Activated naive CD8-positive, alpha-beta T cell (primary cell): ENCODE data around the gene MYH11.

Experiments
- H3K27ac Mint-ChIP-seq: one replicate; pipeline ENCODE4 v1.8.0; 2021; ENCODE audit warnings: mixed read lengths
- H3K27me3 Mint-ChIP-seq: one replicate; pipeline ENCODE4 v1.8.0; 2021; ENCODE audit warnings: mixed read lengths
- H3K36me3 Mint-ChIP-seq: one replicate; pipeline ENCODE4 v1.8.0; 2021; ENCODE audit warnings: mixed read lengths
- H3K4me1 Mint-ChIP-seq: one replicate; pipeline ENCODE4 v1.8.0; 2021; ENCODE audit warnings: low read depth, mixed read lengths
- H3K4me3 Mint-ChIP-seq: one replicate; pipeline ENCODE4 v1.8.0; 2021; ENCODE audit warnings: mild to moderate bottlenecking, mixed read lengths
- H3K9me3 Mint-ChIP-seq: one replicate; pipeline ENCODE4 v1.8.0; 2021; ENCODE audit warnings: low read depth, mixed read lengths

Gene MYH11

DNA sequence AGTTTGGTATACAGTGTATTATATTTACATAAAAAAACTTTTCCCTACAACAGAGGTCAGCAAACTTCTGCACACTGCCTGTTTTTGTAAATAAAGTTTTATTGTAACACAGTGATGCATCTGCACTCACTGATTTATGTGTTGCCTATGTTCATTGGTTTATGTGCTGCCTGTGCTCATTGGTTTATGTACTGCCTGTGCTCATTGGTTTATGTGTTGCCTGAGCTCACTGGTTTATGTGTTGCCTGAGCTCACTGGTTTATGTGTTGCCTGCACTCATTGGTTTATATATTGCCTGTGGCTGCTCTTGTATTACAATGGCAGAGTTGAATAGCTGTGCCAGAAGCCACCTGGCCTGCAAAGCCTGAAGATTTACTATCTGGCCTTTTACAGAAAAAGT lies 81.6 kb downstream of the MYH11 start:
- Mint-ChIP-seq H3K4me1 (no peaks in the 10 kb centered on the region), H3K27me3 (peaks cover 4% of the 10 kb centered on the region), H3K27ac (no peak overlapping the region), H3K4me3 (no peak overlapping the region), H3K9me3 (no peaks in the 10 kb centered on the region), H3K36me3 (no peaks in the 10 kb centered on the region)

DNA sequence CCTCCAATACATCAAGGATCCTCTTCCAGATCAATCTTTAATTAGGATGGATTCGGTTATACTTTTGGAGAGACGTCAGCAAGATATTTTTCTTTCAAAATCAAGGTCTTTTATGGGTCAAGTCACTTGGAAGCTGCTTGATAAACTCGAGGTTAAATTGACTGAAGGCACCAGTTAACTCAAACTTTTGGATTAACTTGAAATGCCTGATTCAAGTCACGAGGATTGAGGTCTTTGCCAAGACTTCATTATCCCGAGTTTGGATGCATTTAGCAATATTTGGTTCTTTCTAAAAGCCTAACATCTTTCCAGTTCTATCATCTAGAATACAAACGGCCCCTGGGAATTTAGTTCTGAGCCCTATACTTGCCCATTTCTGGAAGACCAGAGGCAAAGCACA lies 82.9 kb downstream of the MYH11 start:
- Mint-ChIP-seq H3K4me3 (no peak overlapping the region), H3K9me3 (no peaks in the 10 kb centered on the region), H3K4me1 (no peaks in the 10 kb centered on the region), H3K36me3 (no peaks in the 10 kb centered on the region), H3K27ac (no peak overlapping the region), H3K27me3 (peaks cover 4% of the 10 kb centered on the region)

DNA sequence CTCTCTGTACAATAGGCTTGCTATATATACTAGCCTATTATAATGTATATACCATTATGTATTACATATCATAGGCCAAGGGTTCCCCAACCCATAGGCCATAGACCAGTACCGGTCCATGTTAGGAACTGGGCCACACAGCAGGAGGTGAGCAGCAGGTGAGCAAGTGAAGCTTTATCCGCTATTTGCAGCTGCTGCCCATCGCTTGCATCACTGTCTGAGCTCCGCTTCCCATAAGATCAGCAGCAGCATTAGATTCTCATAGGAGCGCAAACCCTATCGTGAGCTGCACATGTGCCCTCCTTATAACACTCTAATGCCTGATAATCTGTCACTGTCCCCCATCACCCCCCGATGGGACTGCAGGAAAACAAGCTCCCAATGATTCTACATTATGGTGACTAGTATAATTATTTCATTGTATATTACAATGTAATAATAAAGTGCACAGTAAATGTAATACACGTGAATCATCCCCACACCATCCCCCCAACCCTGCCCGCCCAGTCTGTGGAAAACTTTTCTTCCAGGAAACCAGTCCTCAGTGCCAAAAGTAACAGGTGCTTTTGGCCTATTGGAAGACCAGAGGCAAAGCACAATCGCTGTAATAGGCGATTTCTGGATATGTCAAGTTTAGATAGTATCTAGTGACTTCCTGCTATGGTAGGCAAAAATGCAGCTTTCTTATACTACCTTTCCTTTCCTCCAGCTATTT lies 84.1 kb downstream of the MYH11 start:
- peaks cover 2% of the 10 kb centered on the region for H3K27me3 Mint-ChIP-seq
- H3K4me3 Mint-ChIP-seq: no peak overlapping the region
- no peak overlapping the region for H3K27ac Mint-ChIP-seq
- H3K4me1 Mint-ChIP-seq: no peaks in the 10 kb centered on the region
- H3K36me3 Mint-ChIP-seq: no peaks in the 10 kb centered on the region
- H3K9me3 Mint-ChIP-seq: no peaks in the 10 kb centered on the region

DNA sequence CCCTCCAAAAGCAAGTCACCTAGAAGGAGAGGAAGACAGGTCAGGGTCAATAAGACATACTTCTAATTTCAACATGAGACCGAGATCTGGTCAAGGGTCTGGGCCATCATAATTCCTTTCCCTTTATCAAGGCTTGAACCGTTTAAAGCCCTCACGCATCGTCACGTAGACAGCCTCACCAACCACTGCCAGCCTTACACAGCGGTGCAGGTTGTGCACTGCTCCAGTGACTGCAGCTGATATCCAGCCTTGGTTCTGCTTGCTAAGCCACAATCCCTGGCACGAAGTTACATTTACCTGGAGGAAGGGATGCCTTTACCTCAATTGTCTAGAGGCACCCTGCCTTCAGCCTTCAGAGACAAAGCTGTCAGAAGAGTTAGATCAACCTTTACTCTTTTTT lies 85.1 kb downstream of the MYH11 start:
- H3K4me1 Mint-ChIP-seq: no peaks in the 10 kb centered on the region
- H3K4me3 Mint-ChIP-seq: no peak overlapping the region
- H3K9me3 Mint-ChIP-seq: no peaks in the 10 kb centered on the region
- H3K36me3 Mint-ChIP-seq: no peaks in the 10 kb centered on the region
- H3K27ac Mint-ChIP-seq: no peak overlapping the region
- H3K27me3 Mint-ChIP-seq: peaks cover 2% of the 10 kb centered on the region

DNA sequence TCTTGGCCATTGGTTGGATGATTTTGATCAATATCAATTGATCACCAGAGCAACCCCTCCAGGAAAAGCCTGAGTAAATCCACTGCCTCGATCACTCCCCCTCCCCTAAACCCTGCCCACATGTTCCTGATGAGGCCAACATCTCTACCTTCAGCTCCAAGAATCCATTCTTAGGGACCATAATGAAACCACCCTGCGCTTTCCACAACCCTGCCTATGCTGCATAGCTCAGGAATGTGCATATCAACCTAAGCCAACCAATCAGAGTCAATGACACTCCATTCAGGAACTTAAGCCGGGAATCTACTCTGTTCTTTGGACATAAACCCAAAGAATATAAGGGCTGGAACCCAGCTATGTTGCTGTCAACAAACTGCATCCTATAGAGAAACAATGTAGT lies 86.3 kb downstream of the MYH11 start:
- Mint-ChIP-seq H3K9me3 (no peaks in the 10 kb centered on the region), H3K36me3 (no peaks in the 10 kb centered on the region), H3K27me3 (peaks cover 2% of the 10 kb centered on the region), H3K4me3 (no peak overlapping the region), H3K4me1 (no peaks in the 10 kb centered on the region), H3K27ac (no peak overlapping the region)

- H3K4me1 Mint-ChIP-seq: no peaks in the 10 kb centered on the region
- no peak overlapping the region for H3K4me3 Mint-ChIP-seq
- H3K36me3 Mint-ChIP-seq: no peaks in the 10 kb centered on the region
- H3K27me3 Mint-ChIP-seq: peaks cover 2% of the 10 kb centered on the region
- no peaks in the 10 kb centered on the region for H3K9me3 Mint-ChIP-seq
- H3K27ac Mint-ChIP-seq: no peak overlapping the region
Measured at GRCh38 chr16:15770107-15770506, 86.7 kb downstream of the MYH11 start.

DNA sequence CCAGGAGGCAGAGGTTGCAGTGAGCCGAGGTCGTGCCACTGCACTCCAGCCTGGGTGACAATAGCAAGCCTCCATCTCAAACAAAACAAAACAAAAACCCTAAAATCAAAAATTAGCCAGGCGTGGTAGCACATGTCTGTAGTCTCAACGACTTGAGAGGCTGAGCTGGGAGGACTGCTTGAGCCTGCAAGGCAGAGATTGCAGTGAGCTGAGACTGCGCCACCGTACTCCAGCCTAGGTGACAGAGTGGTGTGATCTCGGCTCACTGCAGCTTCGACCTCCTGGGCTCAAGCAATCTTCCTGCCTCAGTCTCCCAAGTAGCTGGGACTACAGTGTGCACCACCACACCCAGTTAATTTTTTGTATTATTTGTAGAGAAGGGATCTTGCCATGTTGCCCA lies 87.6 kb downstream of the MYH11 start:
- Mint-ChIP-seq H3K27ac (no peak overlapping the region), H3K4me3 (no peak overlapping the region), H3K36me3 (no peaks in the 10 kb centered on the region), H3K27me3 (peaks cover 2% of the 10 kb centered on the region), H3K9me3 (no peaks in the 10 kb centered on the region), H3K4me1 (no peaks in the 10 kb centered on the region)

DNA sequence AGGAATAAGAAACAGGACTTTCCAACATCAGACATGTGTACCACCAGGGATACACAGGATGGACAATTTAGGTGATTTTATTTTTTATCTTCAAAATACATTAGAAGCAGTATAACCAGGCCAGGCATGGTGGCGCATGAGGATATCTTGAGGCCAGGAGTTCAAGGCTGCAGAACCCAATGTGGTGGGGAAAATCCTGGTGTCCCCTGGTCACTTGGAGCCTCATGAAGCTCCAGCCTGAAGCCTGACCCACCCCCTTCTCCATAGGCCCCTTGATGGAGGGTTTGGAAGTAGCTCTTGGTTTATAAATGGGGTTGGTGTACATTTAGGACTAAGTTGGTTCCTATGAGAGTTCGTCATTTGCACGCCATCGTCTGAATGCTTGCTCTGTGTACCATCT lies 88.6 kb downstream of the MYH11 start:
- H3K4me3 Mint-ChIP-seq: no peak overlapping the region
- H3K4me1 Mint-ChIP-seq: no peaks in the 10 kb centered on the region
- H3K36me3 Mint-ChIP-seq: no peaks in the 10 kb centered on the region

GRCh38 chr16:15766918-15767317 lies 89.9 kb downstream of the MYH11 start:
- H3K27ac Mint-ChIP-seq: no peak overlapping the region
- H3K36me3 Mint-ChIP-seq: no peaks in the 10 kb centered on the region
- H3K4me3 Mint-ChIP-seq: no peak overlapping the region
- no peaks in the 10 kb centered on the region for H3K4me1 Mint-ChIP-seq
- H3K9me3 Mint-ChIP-seq: no peaks in the 10 kb centered on the region
- peaks cover 6% of the 10 kb centered on the region for H3K27me3 Mint-ChIP-seq

More for the DNA sequence above, 88.6 kb downstream of the MYH11 start:
- H3K9me3 Mint-ChIP-seq: no peaks in the 10 kb centered on the region
- no peak overlapping the region for H3K27ac Mint-ChIP-seq
- H3K27me3 Mint-ChIP-seq: peaks cover 6% of the 10 kb centered on the region

- Mint-ChIP-seq H3K36me3 (no peaks in the 10 kb centered on the region), H3K4me1 (no peaks in the 10 kb centered on the region), H3K4me3 (no peak overlapping the region), H3K27ac (no peak overlapping the region), H3K9me3 (no peaks in the 10 kb centered on the region), H3K27me3 (peaks cover 6% of the 10 kb centered on the region)
Measured at GRCh38 chr16:15765880-15766279, 90.9 kb downstream of the MYH11 start.

- H3K4me3 Mint-ChIP-seq: no peak overlapping the region
- H3K27ac Mint-ChIP-seq: no peak overlapping the region
- no peaks in the 10 kb centered on the region for H3K9me3 Mint-ChIP-seq
- peaks cover 7% of the 10 kb centered on the region for H3K27me3 Mint-ChIP-seq
- H3K36me3 Mint-ChIP-seq: no peaks in the 10 kb centered on the region
- no peaks in the 10 kb centered on the region for H3K4me1 Mint-ChIP-seq
Measured at GRCh38 chr16:15765116-15765515, 91.7 kb downstream of the MYH11 start.

DNA sequence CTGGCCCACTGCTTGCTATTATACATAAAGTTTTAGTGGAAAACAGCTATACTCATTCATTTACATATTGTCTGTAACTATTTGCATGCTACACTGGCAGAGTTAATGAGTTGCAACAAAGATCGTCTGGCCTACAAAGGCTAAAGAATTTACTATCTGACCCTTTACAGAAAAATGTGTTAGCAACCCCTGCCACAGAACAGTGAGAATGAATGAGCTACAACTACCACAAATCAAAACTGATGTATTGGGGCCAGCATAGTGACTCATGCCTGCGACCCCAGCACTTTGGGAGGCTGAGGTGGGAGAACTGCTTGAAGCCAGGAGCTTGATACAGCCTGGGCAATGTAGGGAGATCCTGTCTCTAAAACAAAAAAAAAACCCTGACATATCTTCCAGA lies 92.7 kb downstream of the MYH11 start:
- Mint-ChIP-seq H3K27ac (no peak overlapping the region), H3K36me3 (no peaks in the 10 kb centered on the region), H3K9me3 (no peaks in the 10 kb centered on the region), H3K4me1 (no peaks in the 10 kb centered on the region), H3K4me3 (no peak overlapping the region), H3K27me3 (peaks cover 8% of the 10 kb centered on the region)

GRCh38 chr16:15760129-15760528 lies 96.7 kb downstream of the MYH11 start:
- no peak overlapping the region for H3K4me3 Mint-ChIP-seq
- H3K9me3 Mint-ChIP-seq: no peaks in the 10 kb centered on the region
- no peak overlapping the region for H3K27ac Mint-ChIP-seq
- peaks cover 8% of the 10 kb centered on the region for H3K27me3 Mint-ChIP-seq
- H3K36me3 Mint-ChIP-seq: no peaks in the 10 kb centered on the region
- H3K4me1 Mint-ChIP-seq: peaks cover 5% of the 10 kb centered on the region

GRCh38 chr16:15759070-15759469 lies 97.8 kb downstream of the MYH11 start:
- Mint-ChIP-seq H3K36me3 (no peaks in the 10 kb centered on the region), H3K4me3 (no peak overlapping the region), H3K9me3 (no peaks in the 10 kb centered on the region), H3K4me1 (peaks cover 5% of the 10 kb centered on the region), H3K27me3 (peaks cover 4% of the 10 kb centered on the region), H3K27ac (no peak overlapping the region)

DNA sequence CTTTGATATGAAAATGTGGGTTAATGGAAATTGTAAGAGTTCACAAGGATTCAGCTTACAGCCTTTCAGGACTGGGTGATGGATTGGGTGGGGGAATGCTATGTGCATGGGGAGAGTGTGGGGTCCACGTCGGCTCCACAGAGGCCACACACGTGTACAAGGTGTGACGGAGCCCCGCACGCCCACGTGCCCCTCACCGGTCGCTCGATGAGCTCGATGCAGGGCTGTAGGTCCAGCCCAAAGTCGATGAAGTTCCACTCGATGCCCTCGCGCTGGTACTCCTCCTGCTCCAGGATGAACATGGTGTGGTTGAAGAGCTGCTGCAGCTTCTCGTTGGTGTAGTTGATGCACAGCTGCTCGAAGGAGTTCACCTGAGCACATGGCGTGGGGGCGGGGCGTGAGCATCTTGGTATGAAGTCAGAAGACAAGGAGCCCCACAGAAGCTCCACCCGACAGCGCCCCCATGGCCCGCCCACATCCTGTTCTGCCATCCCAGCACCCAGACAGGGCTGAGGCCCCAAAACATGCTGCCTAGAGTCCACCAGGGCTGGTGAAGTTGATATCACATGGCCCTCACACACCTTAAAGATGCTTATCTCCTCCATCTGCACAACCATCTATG lies 99.1 kb downstream of the MYH11 start:
- peaks cover 2% of the 10 kb centered on the region for H3K27me3 Mint-ChIP-seq
- peaks cover 5% of the 10 kb centered on the region for H3K4me1 Mint-ChIP-seq
- no peaks in the 10 kb centered on the region for H3K36me3 Mint-ChIP-seq
- no peak overlapping the region for H3K27ac Mint-ChIP-seq
- no peak overlapping the region for H3K4me3 Mint-ChIP-seq
- no peaks in the 10 kb centered on the region for H3K9me3 Mint-ChIP-seq

- Mint-ChIP-seq H3K27ac (no peak overlapping the region), H3K9me3 (no peaks in the 10 kb centered on the region), H3K27me3 (peaks cover 2% of the 10 kb centered on the region), H3K4me3 (no peak overlapping the region), H3K4me1 (peaks cover 5% of the 10 kb centered on the region), H3K36me3 (no peaks in the 10 kb centered on the region)
Measured at GRCh38 chr16:15757077-15757386, 99.8 kb downstream of the MYH11 start.
